ENCODE data around the gene C1orf87.

GRCh38 chr1:59952065-59952464, 121.5 kb downstream of the C1orf87 start:
- TF ChIP-seq CTCF (IDR thresholded peaks at IDR 0.05; ENCODE audit: insufficient read depth, low read length, poor library complexity, severe bottlenecking) = no peak
- no peak for TF ChIP-seq EZH2phosphoT487 (conservative IDR thresholded peaks at IDR 0.05; ENCODE audit: low read length)

All from SU-DHL-6 (cell line).